ENCODE data around the gene BTG3. TPM values are rescaled to one million over a fixed set of nuclear protein-coding genes. Genes with fewer than 3 reads are reported as not detected.

BTG3 gene
- total and polyA plus RNA-seq, 9 of the 15 experiments (the other 6 are each of a cell fraction or from before 2014, with no cell fraction given): 11.7 to 43.0 (median 29.7) TPM

DNA sequence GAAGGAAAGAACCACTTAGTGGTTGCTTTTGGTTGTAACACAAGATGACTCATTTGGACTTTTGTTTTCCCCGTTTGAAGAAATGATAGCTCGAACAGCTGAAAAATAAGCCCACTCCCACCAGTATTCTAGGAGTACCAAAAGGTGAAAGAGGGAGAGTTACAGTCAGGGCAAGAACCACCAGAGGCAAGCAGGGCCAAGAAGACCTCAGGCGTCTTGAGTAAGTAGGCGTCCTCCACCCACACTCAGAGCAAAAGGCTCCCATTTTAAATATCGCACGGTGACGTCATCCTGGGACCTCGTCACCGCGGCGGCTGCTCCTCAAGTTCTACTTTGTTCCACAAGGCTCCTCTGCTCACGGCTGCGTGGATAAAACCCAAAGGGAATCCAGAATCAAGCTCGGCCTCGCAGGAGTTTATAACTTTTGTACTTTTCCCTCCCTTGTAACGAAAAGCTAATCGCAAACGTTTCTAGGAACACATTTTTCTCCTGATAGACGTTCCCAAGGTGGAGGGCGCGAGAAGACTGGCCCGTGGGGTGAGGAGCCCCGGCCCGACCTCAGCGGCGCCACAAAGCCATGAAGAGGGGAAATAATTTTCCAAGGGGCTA is 1.2 kb downstream of the BTG3 start (continued):
- TF ChIP-seq, protein P1, sequence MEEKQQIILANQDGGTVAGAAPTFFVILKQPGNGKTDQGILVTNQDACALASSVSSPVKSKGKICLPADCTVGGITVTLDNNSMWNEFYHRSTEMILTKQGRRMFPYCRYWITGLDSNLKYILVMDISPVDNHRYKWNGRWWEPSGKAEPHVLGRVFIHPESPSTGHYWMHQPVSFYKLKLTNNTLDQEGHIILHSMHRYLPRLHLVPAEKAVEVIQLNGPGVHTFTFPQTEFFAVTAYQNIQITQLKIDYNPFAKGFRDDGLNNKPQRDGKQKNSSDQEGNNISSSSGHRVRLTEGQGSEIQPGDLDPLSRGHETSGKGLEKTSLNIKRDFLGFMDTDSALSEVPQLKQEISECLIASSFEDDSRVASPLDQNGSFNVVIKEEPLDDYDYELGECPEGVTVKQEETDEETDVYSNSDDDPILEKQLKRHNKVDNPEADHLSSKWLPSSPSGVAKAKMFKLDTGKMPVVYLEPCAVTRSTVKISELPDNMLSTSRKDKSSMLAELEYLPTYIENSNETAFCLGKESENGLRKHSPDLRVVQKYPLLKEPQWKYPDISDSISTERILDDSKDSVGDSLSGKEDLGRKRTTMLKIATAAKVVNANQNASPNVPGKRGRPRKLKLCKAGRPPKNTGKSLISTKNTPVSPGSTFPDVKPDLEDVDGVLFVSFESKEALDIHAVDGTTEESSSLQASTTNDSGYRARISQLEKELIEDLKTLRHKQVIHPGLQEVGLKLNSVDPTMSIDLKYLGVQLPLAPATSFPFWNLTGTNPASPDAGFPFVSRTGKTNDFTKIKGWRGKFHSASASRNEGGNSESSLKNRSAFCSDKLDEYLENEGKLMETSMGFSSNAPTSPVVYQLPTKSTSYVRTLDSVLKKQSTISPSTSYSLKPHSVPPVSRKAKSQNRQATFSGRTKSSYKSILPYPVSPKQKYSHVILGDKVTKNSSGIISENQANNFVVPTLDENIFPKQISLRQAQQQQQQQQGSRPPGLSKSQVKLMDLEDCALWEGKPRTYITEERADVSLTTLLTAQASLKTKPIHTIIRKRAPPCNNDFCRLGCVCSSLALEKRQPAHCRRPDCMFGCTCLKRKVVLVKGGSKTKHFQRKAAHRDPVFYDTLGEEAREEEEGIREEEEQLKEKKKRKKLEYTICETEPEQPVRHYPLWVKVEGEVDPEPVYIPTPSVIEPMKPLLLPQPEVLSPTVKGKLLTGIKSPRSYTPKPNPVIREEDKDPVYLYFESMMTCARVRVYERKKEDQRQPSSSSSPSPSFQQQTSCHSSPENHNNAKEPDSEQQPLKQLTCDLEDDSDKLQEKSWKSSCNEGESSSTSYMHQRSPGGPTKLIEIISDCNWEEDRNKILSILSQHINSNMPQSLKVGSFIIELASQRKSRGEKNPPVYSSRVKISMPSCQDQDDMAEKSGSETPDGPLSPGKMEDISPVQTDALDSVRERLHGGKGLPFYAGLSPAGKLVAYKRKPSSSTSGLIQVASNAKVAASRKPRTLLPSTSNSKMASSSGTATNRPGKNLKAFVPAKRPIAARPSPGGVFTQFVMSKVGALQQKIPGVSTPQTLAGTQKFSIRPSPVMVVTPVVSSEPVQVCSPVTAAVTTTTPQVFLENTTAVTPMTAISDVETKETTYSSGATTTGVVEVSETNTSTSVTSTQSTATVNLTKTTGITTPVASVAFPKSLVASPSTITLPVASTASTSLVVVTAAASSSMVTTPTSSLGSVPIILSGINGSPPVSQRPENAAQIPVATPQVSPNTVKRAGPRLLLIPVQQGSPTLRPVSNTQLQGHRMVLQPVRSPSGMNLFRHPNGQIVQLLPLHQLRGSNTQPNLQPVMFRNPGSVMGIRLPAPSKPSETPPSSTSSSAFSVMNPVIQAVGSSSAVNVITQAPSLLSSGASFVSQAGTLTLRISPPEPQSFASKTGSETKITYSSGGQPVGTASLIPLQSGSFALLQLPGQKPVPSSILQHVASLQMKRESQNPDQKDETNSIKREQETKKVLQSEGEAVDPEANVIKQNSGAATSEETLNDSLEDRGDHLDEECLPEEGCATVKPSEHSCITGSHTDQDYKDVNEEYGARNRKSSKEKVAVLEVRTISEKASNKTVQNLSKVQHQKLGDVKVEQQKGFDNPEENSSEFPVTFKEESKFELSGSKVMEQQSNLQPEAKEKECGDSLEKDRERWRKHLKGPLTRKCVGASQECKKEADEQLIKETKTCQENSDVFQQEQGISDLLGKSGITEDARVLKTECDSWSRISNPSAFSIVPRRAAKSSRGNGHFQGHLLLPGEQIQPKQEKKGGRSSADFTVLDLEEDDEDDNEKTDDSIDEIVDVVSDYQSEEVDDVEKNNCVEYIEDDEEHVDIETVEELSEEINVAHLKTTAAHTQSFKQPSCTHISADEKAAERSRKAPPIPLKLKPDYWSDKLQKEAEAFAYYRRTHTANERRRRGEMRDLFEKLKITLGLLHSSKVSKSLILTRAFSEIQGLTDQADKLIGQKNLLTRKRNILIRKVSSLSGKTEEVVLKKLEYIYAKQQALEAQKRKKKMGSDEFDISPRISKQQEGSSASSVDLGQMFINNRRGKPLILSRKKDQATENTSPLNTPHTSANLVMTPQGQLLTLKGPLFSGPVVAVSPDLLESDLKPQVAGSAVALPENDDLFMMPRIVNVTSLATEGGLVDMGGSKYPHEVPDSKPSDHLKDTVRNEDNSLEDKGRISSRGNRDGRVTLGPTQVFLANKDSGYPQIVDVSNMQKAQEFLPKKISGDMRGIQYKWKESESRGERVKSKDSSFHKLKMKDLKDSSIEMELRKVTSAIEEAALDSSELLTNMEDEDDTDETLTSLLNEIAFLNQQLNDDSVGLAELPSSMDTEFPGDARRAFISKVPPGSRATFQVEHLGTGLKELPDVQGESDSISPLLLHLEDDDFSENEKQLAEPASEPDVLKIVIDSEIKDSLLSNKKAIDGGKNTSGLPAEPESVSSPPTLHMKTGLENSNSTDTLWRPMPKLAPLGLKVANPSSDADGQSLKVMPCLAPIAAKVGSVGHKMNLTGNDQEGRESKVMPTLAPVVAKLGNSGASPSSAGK (IDR thresholded peaks at IDR 0.05): no peak
- no peak for TF ChIP-seq FOXA3 (CRISPR knock-in tag; conservative IDR thresholded peaks at IDR 0.05 in 1 of 2, IDR thresholded peaks at IDR 0.05 in 1 of 2)
- no peak for TF ChIP-seq BRD4 (IDR thresholded peaks at IDR 0.05)
- TF ChIP-seq TAF9B (IDR thresholded peaks at IDR 0.05; ENCODE audit: partially characterized antibody): peak; percentile 54
- no peak for TF ChIP-seq TCFL5 (CRISPR knock-in tag; conservative IDR thresholded peaks at IDR 0.05)
- 0 out of 2 replicates have a peak, but pooled peaks have one; percentile 26 for TF ChIP-seq NCOA1 (IDR thresholded peaks at IDR 0.05; ENCODE audit: low read depth)
- 0 out of 2 replicates have a peak, but pooled peaks have one; percentile 17 for TF ChIP-seq ZNF592 (IDR thresholded peaks at IDR 0.05)
- TF ChIP-seq RBFOX2 (IDR thresholded peaks at IDR 0.05; ENCODE audit: low read depth, low read length): no peak
- TF ChIP-seq, protein P2, sequence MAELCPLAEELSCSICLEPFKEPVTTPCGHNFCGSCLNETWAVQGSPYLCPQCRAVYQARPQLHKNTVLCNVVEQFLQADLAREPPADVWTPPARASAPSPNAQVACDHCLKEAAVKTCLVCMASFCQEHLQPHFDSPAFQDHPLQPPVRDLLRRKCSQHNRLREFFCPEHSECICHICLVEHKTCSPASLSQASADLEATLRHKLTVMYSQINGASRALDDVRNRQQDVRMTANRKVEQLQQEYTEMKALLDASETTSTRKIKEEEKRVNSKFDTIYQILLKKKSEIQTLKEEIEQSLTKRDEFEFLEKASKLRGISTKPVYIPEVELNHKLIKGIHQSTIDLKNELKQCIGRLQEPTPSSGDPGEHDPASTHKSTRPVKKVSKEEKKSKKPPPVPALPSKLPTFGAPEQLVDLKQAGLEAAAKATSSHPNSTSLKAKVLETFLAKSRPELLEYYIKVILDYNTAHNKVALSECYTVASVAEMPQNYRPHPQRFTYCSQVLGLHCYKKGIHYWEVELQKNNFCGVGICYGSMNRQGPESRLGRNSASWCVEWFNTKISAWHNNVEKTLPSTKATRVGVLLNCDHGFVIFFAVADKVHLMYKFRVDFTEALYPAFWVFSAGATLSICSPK (IDR thresholded peaks at IDR 0.05; ENCODE audit: borderline replicate concordance): no peak

Measured in K562 (cell line).